LNCaP clone FGC (cell line): Measurements from ENCODE around the gene DOK6.

Source experiments
- DNase-seq: peaks from one replicate; pipeline ENCODE4 v3.0.0-alpha.2; 2011; ENCODE audit warnings: low read depth
- H3K4me3 ChIP-seq: 2 replicates; pipeline ENCODE4 v1.5.1; 2011; ENCODE audit warnings: mild to moderate bottlenecking, low read depth, low read length, control low read depth
- TF ChIP-seq, protein P1 (sequence below): IDR thresholded peaks from 2 replicates; pipeline ENCODE4 v1.5.1; 2012; ENCODE audit warnings: mild to moderate bottlenecking; ENCODE audit not compliant: control insufficient read depth, insufficient read depth; ENCODE audit errors: extremely low read depth

The DOK6 gene

DNA sequence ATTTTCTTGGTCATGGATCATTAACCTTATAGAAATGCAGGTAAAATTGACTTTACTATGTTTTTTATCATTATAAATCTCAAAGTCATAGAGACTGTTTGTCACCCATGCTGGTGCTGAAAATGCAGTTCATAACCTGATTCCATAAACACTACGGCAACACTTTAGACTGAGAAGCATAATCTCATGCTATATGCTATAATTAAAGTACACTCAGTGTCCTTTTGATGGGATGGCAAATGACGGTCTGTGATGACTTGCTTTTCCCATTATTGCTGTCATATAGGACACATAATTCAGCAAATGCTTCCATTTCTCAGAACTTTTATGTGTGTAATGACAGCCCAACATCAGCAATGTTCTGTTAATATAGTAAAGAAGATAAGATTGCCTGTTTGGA lies 384.1 kb downstream of the DOK6 start:
- no peak for DNase-seq
- TF ChIP-seq, protein P1, sequence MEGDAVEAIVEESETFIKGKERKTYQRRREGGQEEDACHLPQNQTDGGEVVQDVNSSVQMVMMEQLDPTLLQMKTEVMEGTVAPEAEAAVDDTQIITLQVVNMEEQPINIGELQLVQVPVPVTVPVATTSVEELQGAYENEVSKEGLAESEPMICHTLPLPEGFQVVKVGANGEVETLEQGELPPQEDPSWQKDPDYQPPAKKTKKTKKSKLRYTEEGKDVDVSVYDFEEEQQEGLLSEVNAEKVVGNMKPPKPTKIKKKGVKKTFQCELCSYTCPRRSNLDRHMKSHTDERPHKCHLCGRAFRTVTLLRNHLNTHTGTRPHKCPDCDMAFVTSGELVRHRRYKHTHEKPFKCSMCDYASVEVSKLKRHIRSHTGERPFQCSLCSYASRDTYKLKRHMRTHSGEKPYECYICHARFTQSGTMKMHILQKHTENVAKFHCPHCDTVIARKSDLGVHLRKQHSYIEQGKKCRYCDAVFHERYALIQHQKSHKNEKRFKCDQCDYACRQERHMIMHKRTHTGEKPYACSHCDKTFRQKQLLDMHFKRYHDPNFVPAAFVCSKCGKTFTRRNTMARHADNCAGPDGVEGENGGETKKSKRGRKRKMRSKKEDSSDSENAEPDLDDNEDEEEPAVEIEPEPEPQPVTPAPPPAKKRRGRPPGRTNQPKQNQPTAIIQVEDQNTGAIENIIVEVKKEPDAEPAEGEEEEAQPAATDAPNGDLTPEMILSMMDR: no peak

DNA sequence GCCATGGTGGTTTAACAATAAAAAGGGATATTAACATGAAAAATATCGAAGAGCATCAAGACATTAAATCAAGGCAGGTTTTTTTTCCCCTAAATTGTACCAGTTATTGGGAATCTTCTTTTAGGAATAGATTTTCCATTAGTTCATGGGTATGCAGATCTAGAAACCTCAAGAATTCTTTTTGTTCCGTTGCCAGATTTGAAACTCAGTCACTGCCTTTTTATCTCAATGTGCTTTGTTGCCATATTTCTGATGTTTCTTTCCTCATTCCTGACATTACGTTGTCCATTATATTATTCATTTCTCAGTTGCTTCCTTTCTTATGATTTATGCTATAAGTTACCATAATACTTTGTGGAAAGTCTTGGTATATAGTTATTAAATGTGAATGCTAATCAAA lies 384.8 kb downstream of the DOK6 start:
- no peak for DNase-seq
- no peak overlapping the region for H3K4me3 ChIP-seq
- TF ChIP-seq, protein P1: no peak

More for the DNA sequence above, 384.1 kb downstream of the DOK6 start:
- H3K4me3 ChIP-seq: no peak overlapping the region

GRCh38 chr18:69786427-69786826 lies 385.7 kb downstream of the DOK6 start:
- no peak for DNase-seq
- TF ChIP-seq, protein P1: no peak
- H3K4me3 ChIP-seq: no peak overlapping the region

- no peak overlapping the region for H3K4me3 ChIP-seq
- no peak for DNase-seq
- TF ChIP-seq, protein P1: no peak
These were observed 387.3 kb downstream of the DOK6 start for GRCh38 chr18:69787825-69788547.

GRCh38 chr18:69789794-69790193 lies 389.1 kb downstream of the DOK6 start:
- H3K4me3 ChIP-seq: no peak overlapping the region
- no peak for DNase-seq
- TF ChIP-seq, protein P1: no peak

- H3K4me3 ChIP-seq: no peak overlapping the region
- no peak for DNase-seq
- TF ChIP-seq, protein P1: no peak
These were observed 390.0 kb downstream of the DOK6 start for GRCh38 chr18:69790649-69791048.

DNA sequence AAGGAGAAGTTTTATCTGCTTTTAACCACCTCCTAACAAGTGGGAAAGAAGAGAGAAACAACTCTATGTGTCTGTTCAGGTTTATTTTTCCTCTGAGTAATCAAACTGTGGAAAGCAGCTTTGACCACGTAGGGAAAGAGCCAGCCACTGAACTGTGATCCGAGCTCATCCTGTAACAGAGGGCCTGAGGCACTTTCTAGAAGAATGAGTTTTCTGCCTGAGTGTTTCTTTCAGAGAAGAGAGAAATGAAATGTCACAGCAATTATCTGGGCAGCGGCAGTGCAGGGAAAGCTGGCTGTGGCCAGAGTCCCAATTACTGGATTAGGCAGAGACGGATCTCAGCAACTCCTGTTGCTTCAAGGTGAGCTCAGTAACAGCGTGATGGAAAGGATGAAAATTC lies 395.1 kb downstream of the DOK6 start:
- TF ChIP-seq, protein P1: no peak
- H3K4me3 ChIP-seq: no peak overlapping the region
- no peak for DNase-seq
